Neuronal stem cell (in vitro differentiated cells): Measurements from ENCODE around the gene SH3PXD2B.

Experiments used
- DNase-seq: peaks from one replicate; pipeline ENCODE4 v3.0.0-alpha.2; 2013; ENCODE audit warnings: low spot score
- H2AFZ ChIP-seq: one replicate; pipeline ENCODE4 v1.6.1; 2013; ENCODE audit warnings: mild to moderate bottlenecking, low read length, inconsistent platforms
- H2AK5ac ChIP-seq: 2 replicates; pipeline ENCODE4 v1.6.1; 2013; ENCODE audit warnings: low read depth, mild to moderate bottlenecking, inconsistent platforms, low read length, moderate library complexity, mixed read lengths
- H2BK120ac ChIP-seq: 2 replicates; pipeline ENCODE4 v1.6.1; 2013; ENCODE audit warnings: low read depth, mild to moderate bottlenecking, inconsistent platforms, low read length, moderate library complexity, mixed read lengths
- H2BK12ac ChIP-seq: one replicate; pipeline ENCODE4 v1.6.1; 2013; ENCODE audit warnings: low read length, inconsistent platforms
- H2BK15ac ChIP-seq: 2 replicates; pipeline ENCODE4 v1.6.1; 2013; ENCODE audit warnings: mild to moderate bottlenecking, low read length, inconsistent platforms, mixed read lengths
- H2BK5ac ChIP-seq: one replicate; pipeline ENCODE4 v1.6.1; 2013; ENCODE audit warnings: inconsistent platforms, mild to moderate bottlenecking, low read length, moderate library complexity
- H3K14ac ChIP-seq: one replicate; pipeline ENCODE4 v1.6.1; 2013; ENCODE audit warnings: low read length, inconsistent platforms
- H3K18ac ChIP-seq: 2 replicates; pipeline ENCODE4 v1.6.1; 2013; ENCODE audit warnings: low read length, inconsistent platforms
- H3K23ac ChIP-seq: 2 replicates; pipeline ENCODE4 v1.6.1; 2013; ENCODE audit warnings: low read depth, mild to moderate bottlenecking, mixed read lengths, low read length, inconsistent platforms; ENCODE audit not compliant: poor library complexity
- H3K27ac ChIP-seq: replicated peaks from 3 replicates; pipeline ENCODE4 v1.5.1; 2013; ENCODE audit warnings: low read length, inconsistent platforms
- H3K27me3 ChIP-seq, 3 experiments: 2 replicates each; pipeline ENCODE4 v1.6.1; 2013; ENCODE audit warnings: low read length in 3 of 3, mild to moderate bottlenecking in 2 of 3, inconsistent platforms in 1 of 3, low read depth in 1 of 3, mixed read lengths in 1 of 3, moderate library complexity in 1 of 3; ENCODE audit not compliant: control insufficient read depth in 3 of 3, insufficient read depth in 3 of 3
- H3K36me3 ChIP-seq, 2 donors: replicated peaks in 1 of 2; 2 replicates each; pipeline ENCODE4 v1.6.1; 2013; ENCODE audit warnings: low read length in 2 of 2; ENCODE audit not compliant: control insufficient read depth in 2 of 2, insufficient read depth in 2 of 2
- H3K4ac ChIP-seq: 2 replicates; pipeline ENCODE4 v1.6.1; 2013; ENCODE audit warnings: inconsistent platforms, mild to moderate bottlenecking, low read length, moderate library complexity
- H3K4me1 ChIP-seq, 2 donors: 1 replicate in 1 of 2; 2 replicates in 1 of 2; pipeline ENCODE4 v1.6.1; 2013; ENCODE audit warnings: low read length in 2 of 2, low read depth in 1 of 2; ENCODE audit not compliant: control insufficient read depth in 2 of 2, insufficient read depth in 1 of 2
- H3K4me2 ChIP-seq: one replicate; pipeline ENCODE4 v1.6.1; 2013; ENCODE audit warnings: mild to moderate bottlenecking, low read length, inconsistent platforms; ENCODE audit not compliant: insufficient read depth, poor library complexity, severe bottlenecking
- H3K4me3 ChIP-seq, 2 donors: 2 replicates each; pipeline ENCODE4 v1.5.1; 2013; ENCODE audit warnings: low read length in 2 of 2, mild to moderate bottlenecking in 2 of 2, inconsistent platforms in 1 of 2, moderate library complexity in 1 of 2
- H3K79me1 ChIP-seq: one replicate; pipeline ENCODE4 v1.6.1; 2013; ENCODE audit warnings: low read depth, mild to moderate bottlenecking, inconsistent platforms, low read length, moderate library complexity
- H3K9ac ChIP-seq: one replicate; pipeline ENCODE4 v1.6.1; 2013; ENCODE audit warnings: mild to moderate bottlenecking, low read depth, low read length, inconsistent platforms; ENCODE audit not compliant: poor library complexity
- H3K9me3 ChIP-seq, 2 donors: replicated peaks in 1 of 2; 2 replicates each; pipeline versions ENCODE3 to v1.6.1; 2013; ENCODE audit warnings: low read length in 2 of 2, mild to moderate bottlenecking in 2 of 2, inconsistent platforms in 1 of 2, low read depth in 1 of 2, mixed read lengths in 1 of 2, moderate library complexity in 1 of 2; ENCODE audit not compliant: control insufficient read depth in 2 of 2, insufficient read depth in 1 of 2
- H4K8ac ChIP-seq: one replicate; pipeline ENCODE4 v1.6.1; 2013; ENCODE audit warnings: low read depth, mild to moderate bottlenecking, inconsistent platforms, low read length, moderate library complexity
- H4K91ac ChIP-seq: one replicate; pipeline ENCODE4 v1.6.1; 2013; ENCODE audit warnings: low read length, low read depth, mild to moderate bottlenecking, inconsistent platforms; ENCODE audit not compliant: poor library complexity
- WGBS, 2 donors: extraction: QIAGEN DNeasy Blood & Tissue Kit; methylation state at CpG; one replicate each; pipeline ENCODE4 v1.1.7; 2013; ENCODE audit warnings: missing lambda C conversion rate in 2 of 2, mixed read lengths in 1 of 2; ENCODE audit not compliant: insufficient read length in 2 of 2, insufficient replicate concordance in 1 of 2; ENCODE audit errors: extremely low coverage in 2 of 2; 5-methylcytosine and 5-hydroxymethylcytosine counted together

The SH3PXD2B gene

DNA sequence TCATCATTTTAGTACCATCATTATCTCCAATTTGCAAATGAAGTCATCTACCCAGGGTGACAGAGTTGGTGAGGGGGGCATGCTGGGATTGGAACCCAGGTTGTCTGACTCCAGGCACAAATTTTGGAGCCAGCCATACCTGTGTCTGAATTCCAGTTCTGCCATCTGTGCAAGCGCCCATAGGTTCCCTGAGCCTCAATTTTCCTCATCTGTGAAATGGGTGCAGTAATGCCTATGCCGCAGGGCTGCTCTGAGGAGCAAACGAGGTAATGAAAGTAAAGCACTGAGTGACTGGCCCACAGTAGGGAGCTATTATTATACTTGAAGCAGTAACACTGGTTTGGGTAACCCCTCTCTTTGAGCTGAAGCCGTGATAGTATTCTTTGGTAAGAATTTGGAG is 49.6 kb downstream of the SH3PXD2B start:
- no peak overlapping the region for H2BK5ac ChIP-seq
- H2BK15ac ChIP-seq = no peak overlapping the region
- no peak for DNase-seq
- H3K4me1 ChIP-seq = peaks cover 11 to 13% of the 10 kb centered on the region in 2 donors
- H2AFZ ChIP-seq = no peak overlapping the region
- no peaks in the 10 kb centered on the region for H3K27me3 ChIP-seq
- H3K4me3 ChIP-seq = no peak overlapping the region
- no peak overlapping the region for H3K23ac ChIP-seq
- H3K9ac ChIP-seq = no peak overlapping the region
- no peak overlapping the region for H3K14ac ChIP-seq
- no peak overlapping the region for H4K8ac ChIP-seq
- H3K4me2 ChIP-seq = no peak overlapping the region
- no peaks in the 10 kb centered on the region for H3K9me3 ChIP-seq
- H2AK5ac ChIP-seq = no peak overlapping the region
- no peak overlapping the region for H3K4ac ChIP-seq
- H3K36me3 ChIP-seq = peaks cover 10 to 66% of the 10 kb centered on the region in 2 donors
- WGBS, 2 donors = no CpG with 5 or more reads among the region's 4 CpGs
- peaks cover 2% of the 10 kb centered on the region for H3K79me1 ChIP-seq
- H3K27ac ChIP-seq = no peak overlapping the region
- no peak overlapping the region for H3K18ac ChIP-seq
- H2BK12ac ChIP-seq = no peak overlapping the region
- H2BK120ac ChIP-seq = no peak overlapping the region
- H4K91ac ChIP-seq = no peak overlapping the region

GRCh38 chr5:172403817-172404216 is 50.5 kb downstream of the SH3PXD2B start:
- no peak overlapping the region for H2BK12ac ChIP-seq
- H3K9me3 ChIP-seq = no peaks in the 10 kb centered on the region
- H4K91ac ChIP-seq = no peak overlapping the region
- H2AFZ ChIP-seq = no peak overlapping the region
- no peak overlapping the region for H3K23ac ChIP-seq
- H2BK120ac ChIP-seq = no peak overlapping the region
- H2AK5ac ChIP-seq = no peak overlapping the region
- no peak overlapping the region for H3K4me2 ChIP-seq
- H3K27me3 ChIP-seq = no peaks in the 10 kb centered on the region
- no peak overlapping the region for H3K18ac ChIP-seq
- no peak overlapping the region for H3K14ac ChIP-seq
- peaks cover 2% of the 10 kb centered on the region for H3K79me1 ChIP-seq
- H3K4ac ChIP-seq = no peak overlapping the region
- H3K4me3 ChIP-seq = no peak overlapping the region
- no peak overlapping the region for H4K8ac ChIP-seq
- peaks cover 10 to 73% of the 10 kb centered on the region in 2 donors for H3K36me3 ChIP-seq
- no peak for DNase-seq
- H3K4me1 ChIP-seq = peaks cover 11 to 13% of the 10 kb centered on the region in 2 donors
- no CpG with 5 or more reads among the region's 7 CpGs for WGBS, 2 donors
- no peak overlapping the region for H3K9ac ChIP-seq
- no peak overlapping the region for H2BK15ac ChIP-seq
- no peak overlapping the region for H3K27ac ChIP-seq
- H2BK5ac ChIP-seq = no peak overlapping the region

GRCh38 chr5:172403189-172403796 is 51.0 kb downstream of the SH3PXD2B start:
- WGBS, 2 donors = no CpG with 5 or more reads among the region's 11 CpGs
- no peak overlapping the region for H2AK5ac ChIP-seq
- no peaks in the 10 kb centered on the region for H3K27me3 ChIP-seq
- H2BK5ac ChIP-seq = no peak overlapping the region
- no peak overlapping the region for H4K8ac ChIP-seq
- DNase-seq = peak; percentile 26
- peaks cover 10 to 78% of the 10 kb centered on the region in 2 donors for H3K36me3 ChIP-seq
- no peak overlapping the region for H2BK120ac ChIP-seq
- H3K18ac ChIP-seq = no peak overlapping the region
- H4K91ac ChIP-seq = no peak overlapping the region
- H3K4me2 ChIP-seq = no peak overlapping the region
- peak overlapping the region; percentile 60 for H2AFZ ChIP-seq
- H3K9me3 ChIP-seq = no peaks in the 10 kb centered on the region
- peaks cover 11 to 13% of the 10 kb centered on the region in 2 donors for H3K4me1 ChIP-seq
- H3K27ac ChIP-seq = no peak overlapping the region
- H3K4ac ChIP-seq = no peak overlapping the region
- peaks cover 2% of the 10 kb centered on the region for H3K79me1 ChIP-seq
- no peak overlapping the region for H3K14ac ChIP-seq
- H3K23ac ChIP-seq = no peak overlapping the region
- no peak overlapping the region for H3K4me3 ChIP-seq
- no peak overlapping the region for H3K9ac ChIP-seq
- no peak overlapping the region for H2BK12ac ChIP-seq
- no peak overlapping the region for H2BK15ac ChIP-seq

- Histone ChIP-seq H3K9me3 (peaks cover 0 to 2% of the 10 kb centered on the region in 2 donors), H3K4me1 (peaks cover 11 to 13% of the 10 kb centered on the region in 2 donors), H3K9ac (no peak overlapping the region), H3K27me3 (no peaks in the 10 kb centered on the region), H2AFZ (peak overlapping the region; percentile 60), H3K4me2 (no peak overlapping the region), H3K18ac (peak overlapping the region; percentile 49), H2BK5ac (no peak overlapping the region), H3K14ac (no peak overlapping the region), H3K79me1 (peaks cover 2% of the 10 kb centered on the region), H3K23ac (no peak overlapping the region), H4K8ac (no peak overlapping the region), H4K91ac (no peak overlapping the region), H2BK120ac (no peak overlapping the region), H3K4me3 (peak overlapping the region in 1 of 2 donors; percentile 17), H3K4ac (no peak overlapping the region), H3K36me3 (peaks cover 10 to 81% of the 10 kb centered on the region in 2 donors), H3K27ac (no peak overlapping the region), H2BK12ac (peak overlapping the region; percentile 18), H2AK5ac (peak overlapping the region; percentile 94), H2BK15ac (no peak overlapping the region)
- DNase-seq = no peak
- WGBS, 2 donors = no CpG with 5 or more reads among the region's 13 CpGs
These were observed 51.7 kb downstream of the SH3PXD2B start for GRCh38 chr5:172402531-172403188.
